Measurements from ENCODE around the gene PNMA8C.

Gene PNMA8C

GRCh38 chr19:46394402-46394797 is 34.3 kb downstream of the PNMA8C start:
- TF ChIP-seq CTCF (IDR thresholded peaks at IDR 0.05; ENCODE audit: low read depth, low read length): no peak
- Histone ChIP-seq H3K9me3 (no peaks in the 10 kb centered on the region), H3K4me3 (ENCODE audit: low read depth, low read length) (no peak overlapping the region), H3K4me1 (no peaks in the 10 kb centered on the region; the same call in 1 of the 2 replicates), H3K27me3 (no peaks in the 10 kb centered on the region; the same call in 1 of the 2 replicates), H3K36me3 (peaks cover 23% of the 10 kb centered on the region)
- no peak for DNase-seq

GRCh38 chr19:46393456-46394401 is 35.0 kb downstream of the PNMA8C start:
- no peak for DNase-seq
- no peak for TF ChIP-seq CTCF (IDR thresholded peaks at IDR 0.05; ENCODE audit: low read depth, low read length)

GRCh38 chr19:46392837-46393236 is 35.9 kb downstream of the PNMA8C start:
- Histone ChIP-seq H3K4me3 (ENCODE audit: low read depth, low read length) (no peak overlapping the region), H3K36me3 (peaks cover 39% of the 10 kb centered on the region), H3K4me1 (no peaks in the 10 kb centered on the region; the same call in 1 of the 2 replicates), H3K27me3 (no peaks in the 10 kb centered on the region), H3K9me3 (no peaks in the 10 kb centered on the region)
- no peak for TF ChIP-seq CTCF (IDR thresholded peaks at IDR 0.05; ENCODE audit: low read depth, low read length)
- DNase-seq: no peak

More at GRCh38 chr19:46393456-46394401, 35.0 kb downstream of the PNMA8C start:
- Histone ChIP-seq H3K9me3 (no peaks in the 10 kb centered on the region), H3K4me1 (no peaks in the 10 kb centered on the region; the same call in 1 of the 2 replicates), H3K36me3 (peaks cover 30% of the 10 kb centered on the region), H3K27me3 (no peaks in the 10 kb centered on the region; the same call in 1 of the 2 replicates), H3K4me3 (ENCODE audit: low read depth, low read length) (no peak overlapping the region)

GRCh38 chr19:46392252-46392801 is 36.4 kb downstream of the PNMA8C start:
- H3K9me3 ChIP-seq: no peaks in the 10 kb centered on the region
- no peaks in the 10 kb centered on the region; the same call in 1 of the 2 replicates for H3K4me1 ChIP-seq
- no peaks in the 10 kb centered on the region for H3K27me3 ChIP-seq
- TF ChIP-seq CTCF (IDR thresholded peaks at IDR 0.05; ENCODE audit: low read depth, low read length): no peak
- peaks cover 44% of the 10 kb centered on the region for H3K36me3 ChIP-seq
- DNase-seq: no peak
- H3K4me3 ChIP-seq (ENCODE audit: low read depth, low read length): no peak overlapping the region

- no peaks in the 10 kb centered on the region for H3K9me3 ChIP-seq
- no peak for TF ChIP-seq CTCF (IDR thresholded peaks at IDR 0.05; ENCODE audit: low read depth, low read length)
- H3K27me3 ChIP-seq: no peaks in the 10 kb centered on the region
- peaks cover 51% of the 10 kb centered on the region for H3K36me3 ChIP-seq
- no peak for DNase-seq
- H3K4me1 ChIP-seq: no peaks in the 10 kb centered on the region; the same call in 1 of the 2 replicates
- H3K4me3 ChIP-seq (ENCODE audit: low read depth, low read length): no peak overlapping the region
Observed at GRCh38 chr19:46391296-46392251, 37.2 kb downstream of the PNMA8C start.

Measured in BE2C (cell line).